Peyer's patch (tissue), 4 donors: ENCODE measurements around the gene SLC8A2. TPM values are rescaled to one million over a fixed set of nuclear protein-coding genes. Genes with fewer than 3 reads are reported as not detected.

Source experiments
- DNase-seq, 3 donors: peaks; one replicate each; pipeline ENCODE4 v3.0.0-alpha.2; 2017 to 2019
- H3K27ac ChIP-seq, 4 donors: fragments of 200-600 bp; sonication (generic); one replicate each; pipeline ENCODE4 v1.5.1; 2016 to 2019
- H3K27me3 ChIP-seq, 2 donors: fragments of 200-600 bp; sonication (generic); one replicate each; pipeline ENCODE4 v1.5.1; 2019
- H3K36me3 ChIP-seq, 3 donors: fragments of 200-600 bp; sonication (generic); one replicate each; pipeline ENCODE4 v1.5.1; 2016 to 2019
- H3K4me1 ChIP-seq, 4 donors: fragments of 200-600 bp; sonication (generic); one replicate each; pipeline ENCODE4 v1.5.1; 2016 to 2019
- H3K4me3 ChIP-seq, 4 donors: fragments of 200-600 bp; sonication (generic); 1 replicate in 3 of 4; 2 replicates in 1 of 4; pipeline ENCODE4 v1.5.1; 2016 to 2019; ENCODE audit warnings: mild to moderate bottlenecking in 1 of 4
- H3K9me3 ChIP-seq, 4 donors: fragments of 200-600 bp; sonication (generic); one replicate each; pipeline ENCODE4 v1.5.1; 2016 to 2019; ENCODE audit warnings: mild to moderate bottlenecking in 1 of 4
- CTCF ChIP-seq, 6 experiments: fragments of 450-650 bp in 4 of 6; fragments of 200-600 bp in 2 of 6; sonication (generic) in 1 of 6; IDR thresholded peaks; one replicate each; pipeline ENCODE4 v1.5.1; 2017 to 2019; ENCODE audit warnings: antibody characterized with exemption in 6 of 6, mild to moderate bottlenecking in 3 of 6, moderate library complexity in 1 of 6
- POLR2A ChIP-seq, 2 donors: fragments of 450-650 bp; IDR thresholded peaks; one replicate each; pipeline ENCODE4 v1.5.1; 2017; ENCODE audit warnings: antibody characterized with exemption in 2 of 2, mild to moderate bottlenecking in 2 of 2, moderate library complexity in 2 of 2
- total RNA-seq, 4 donors: library from RNA; depleted of rRNA; stranded (reverse); fragments of >200 nt; gene quantifications; one replicate each; pipeline ENCODE4 v1.1.0, GENCODE V29; 2016

The SLC8A2 gene
- total RNA-seq, 4 donors from 2014 or later = 0.53 to 0.85 TPM; not detected in 2

- H3K27ac ChIP-seq = no peak overlapping the region
- DNase-seq = no peak
- no peaks in the 10 kb centered on the region for H3K4me1 ChIP-seq
- H3K4me3 ChIP-seq = no peak overlapping the region
- TF ChIP-seq CTCF (IDR thresholded peaks at IDR 0.05) = no peak
- no peak for TF ChIP-seq POLR2A (IDR thresholded peaks at IDR 0.05)
- no peaks in the 10 kb centered on the region for H3K9me3 ChIP-seq
- no peaks in the 10 kb centered on the region for H3K27me3 ChIP-seq
- H3K36me3 ChIP-seq = no peaks in the 10 kb centered on the region
Measured at GRCh38 chr19:47408156-47408938, 63.3 kb downstream of the SLC8A2 start.

- H3K4me1 ChIP-seq = no peaks in the 10 kb centered on the region
- no peak overlapping the region for H3K27ac ChIP-seq
- no peak for DNase-seq
- H3K36me3 ChIP-seq = no peaks in the 10 kb centered on the region
- TF ChIP-seq POLR2A (IDR thresholded peaks at IDR 0.05) (no peak), CTCF (IDR thresholded peaks at IDR 0.05) (no peak)
- no peaks in the 10 kb centered on the region for H3K9me3 ChIP-seq
- no peaks in the 10 kb centered on the region for H3K27me3 ChIP-seq
- H3K4me3 ChIP-seq = no peak overlapping the region
Measured at GRCh38 chr19:47407417-47407774, 64.3 kb downstream of the SLC8A2 start.

DNA sequence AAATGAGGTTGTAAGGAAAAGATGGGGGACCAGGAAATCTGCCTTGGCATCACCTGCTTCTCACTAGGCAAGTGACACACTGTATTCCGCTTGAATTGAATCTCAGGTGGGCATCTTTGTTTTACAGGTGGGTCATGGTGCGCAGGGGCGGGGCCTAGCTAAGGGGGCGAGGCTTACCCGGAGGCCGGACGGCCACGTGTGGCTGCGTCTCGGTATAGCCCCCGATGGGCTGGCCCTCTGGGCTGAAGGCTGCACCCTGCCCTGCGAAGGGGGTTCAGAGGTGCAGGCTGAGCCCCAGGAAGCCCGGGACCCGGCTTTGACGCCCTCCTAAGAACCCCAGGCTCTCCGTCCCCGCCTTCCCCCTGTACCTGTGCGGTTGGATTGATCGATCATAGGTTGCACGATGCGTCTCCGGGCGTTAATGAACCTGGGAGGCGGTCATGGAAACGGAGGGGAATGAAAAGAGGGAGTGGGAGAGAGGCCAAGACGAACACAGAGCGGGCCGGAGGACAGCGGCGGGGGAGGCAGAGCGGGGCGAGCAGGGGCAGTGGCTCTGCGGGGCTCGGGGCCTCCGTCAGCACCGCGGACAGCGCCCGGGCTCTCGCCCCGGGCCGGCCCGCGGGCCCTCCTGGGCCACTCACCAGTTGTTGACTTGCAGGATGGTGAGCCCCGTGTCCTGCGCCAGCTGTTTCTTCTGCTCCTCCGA, 64.8 kb downstream of the SLC8A2 start:
- H3K27me3 ChIP-seq = no peaks in the 10 kb centered on the region
- TF ChIP-seq CTCF (IDR thresholded peaks at IDR 0.05) (no peak), POLR2A (IDR thresholded peaks at IDR 0.05) (no peak)
- H3K4me3 ChIP-seq = no peak overlapping the region
- no peak overlapping the region for H3K27ac ChIP-seq
- no peaks in the 10 kb centered on the region for H3K36me3 ChIP-seq
- DNase-seq = no peak
- H3K4me1 ChIP-seq = no peaks in the 10 kb centered on the region
- H3K9me3 ChIP-seq = no peaks in the 10 kb centered on the region

DNA sequence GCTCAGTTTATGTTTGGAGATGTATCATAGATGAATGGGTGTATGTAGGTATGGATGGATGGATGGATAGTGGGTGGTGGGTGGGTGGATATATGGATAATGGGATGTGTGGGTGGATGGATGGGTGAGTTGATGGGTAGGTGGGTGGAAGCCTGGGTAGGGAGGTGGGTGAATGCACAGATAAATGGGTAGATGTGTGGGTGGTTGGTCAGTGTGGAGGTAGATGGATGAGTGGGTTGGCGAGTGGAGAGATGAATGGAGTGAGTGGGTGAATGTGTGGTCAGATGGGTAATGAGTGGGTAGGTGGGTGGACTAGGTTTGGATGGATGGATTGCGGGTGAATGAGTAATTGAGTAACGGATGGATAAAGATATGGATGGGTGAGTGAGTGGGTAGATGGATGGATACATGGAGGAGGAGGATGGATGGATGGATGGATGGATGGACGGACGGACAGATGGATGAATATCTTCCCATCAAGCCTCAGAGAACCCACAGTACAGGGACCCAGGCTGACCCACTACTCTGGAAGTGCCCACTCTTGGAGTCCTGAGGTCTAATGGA, 65.8 kb downstream of the SLC8A2 start:
- no peak for TF ChIP-seq CTCF (IDR thresholded peaks at IDR 0.05)
- TF ChIP-seq POLR2A (IDR thresholded peaks at IDR 0.05) = no peak
- no peaks in the 10 kb centered on the region for H3K9me3 ChIP-seq
- no peaks in the 10 kb centered on the region for H3K27me3 ChIP-seq
- no peaks in the 10 kb centered on the region for H3K4me1 ChIP-seq
- no peak for DNase-seq
- H3K27ac ChIP-seq = no peak overlapping the region
- no peak overlapping the region for H3K4me3 ChIP-seq
- no peaks in the 10 kb centered on the region for H3K36me3 ChIP-seq

GRCh38 chr19:47405197-47405550, 66.5 kb downstream of the SLC8A2 start:
- no peak for DNase-seq
- Histone ChIP-seq H3K27me3 (no peaks in the 10 kb centered on the region), H3K36me3 (no peaks in the 10 kb centered on the region), H3K4me3 (no peak overlapping the region), H3K4me1 (no peaks in the 10 kb centered on the region), H3K9me3 (no peaks in the 10 kb centered on the region), H3K27ac (no peak overlapping the region)
- TF ChIP-seq POLR2A (IDR thresholded peaks at IDR 0.05) = no peak
- no peak for TF ChIP-seq CTCF (IDR thresholded peaks at IDR 0.05)
